HG03066 (cell line): Measurements from ENCODE around the gene COL6A5.
"Not testable (repeated sequence)": the region's sequence is repeated elsewhere in the genome, so short reads cannot be mapped to it uniquely, and the experiment has no call there.

Experiments
- ATAC-seq: cut with Tn5 transposase; IDR thresholded peaks from one replicate; pipeline ENCODE4 v1.9.1; 2021; ENCODE audit warnings: low read depth; ENCODE audit not compliant: unreplicated experiment

Gene COL6A5

GRCh38 chr3:130430266-130430665, 84.8 kb downstream of the COL6A5 start:
- no peak for ATAC-seq

GRCh38 chr3:130432086-130432485, 86.6 kb downstream of the COL6A5 start:
- not testable (repeated sequence) for ATAC-seq

GRCh38 chr3:130433306-130433705, 87.8 kb downstream of the COL6A5 start:
- ATAC-seq, result no peak

DNA sequence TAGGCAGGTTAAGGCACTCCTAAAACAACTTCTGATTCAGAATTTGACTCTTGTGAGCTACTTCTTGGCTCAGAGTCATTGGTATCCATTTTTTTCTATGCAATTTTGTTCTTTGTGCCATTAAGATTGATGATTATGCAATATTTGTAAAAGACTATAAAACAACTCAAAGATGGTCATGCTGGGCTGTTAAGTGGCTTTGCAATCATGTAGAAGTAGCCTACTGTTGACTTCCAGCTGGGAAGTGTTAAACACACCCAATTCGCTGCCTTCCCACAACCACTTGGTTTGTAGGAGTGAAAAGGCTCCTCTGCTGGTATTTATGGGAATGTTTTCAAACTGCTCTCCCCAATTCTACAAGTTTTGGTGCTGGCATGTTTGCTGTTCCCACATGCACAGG, 96.8 kb downstream of the COL6A5 start:
- no peak for ATAC-seq

- not testable (repeated sequence) for ATAC-seq
Measured at GRCh38 chr3:130446840-130447239, 101.4 kb downstream of the COL6A5 start.

- ATAC-seq, result not testable (repeated sequence)
Measured at GRCh38 chr3:130448155-130448554, 102.7 kb downstream of the COL6A5 start.

DNA sequence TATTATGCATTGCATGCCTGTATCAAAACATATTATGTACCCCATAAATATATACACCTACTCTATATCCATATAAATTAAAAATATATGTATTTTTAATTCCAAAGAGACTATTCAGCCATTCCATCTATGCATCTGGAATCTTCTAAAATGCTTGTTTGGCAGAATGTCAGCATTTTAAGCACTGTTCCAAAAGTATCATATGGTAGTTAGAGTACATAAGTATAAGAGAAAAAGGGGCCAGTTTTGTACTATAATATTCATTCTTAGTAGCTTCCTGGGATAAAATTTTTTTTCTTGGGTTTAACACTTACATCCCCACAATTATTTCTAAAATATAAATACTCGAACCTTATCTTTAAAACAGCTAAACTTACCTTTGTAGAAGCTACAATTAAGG, 111.1 kb downstream of the COL6A5 start:
- no peak for ATAC-seq

GRCh38 chr3:130457671-130458070, 112.2 kb downstream of the COL6A5 start:
- no peak for ATAC-seq

GRCh38 chr3:130459944-130460343, 114.5 kb downstream of the COL6A5 start:
- no peak for ATAC-seq

DNA sequence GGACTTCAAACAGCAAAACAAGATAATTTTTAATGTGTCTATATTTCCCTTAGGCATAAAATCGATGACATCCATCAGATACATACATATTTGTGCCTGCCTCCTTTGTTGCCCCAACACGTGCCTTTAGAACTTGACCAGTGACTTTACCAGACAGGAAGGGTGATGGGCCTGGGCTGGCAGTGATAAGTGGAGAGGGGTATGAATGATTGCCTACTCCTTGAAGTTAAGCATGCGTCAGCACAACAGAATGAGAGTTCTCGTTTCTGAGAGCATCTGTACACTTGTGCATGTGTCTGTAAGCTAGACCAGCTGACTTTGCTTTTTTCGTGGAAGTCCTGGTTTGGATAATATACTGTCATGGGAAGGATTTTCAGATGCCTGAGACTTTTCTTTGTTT, 116.6 kb downstream of the COL6A5 start:
- ATAC-seq, result no peak

DNA sequence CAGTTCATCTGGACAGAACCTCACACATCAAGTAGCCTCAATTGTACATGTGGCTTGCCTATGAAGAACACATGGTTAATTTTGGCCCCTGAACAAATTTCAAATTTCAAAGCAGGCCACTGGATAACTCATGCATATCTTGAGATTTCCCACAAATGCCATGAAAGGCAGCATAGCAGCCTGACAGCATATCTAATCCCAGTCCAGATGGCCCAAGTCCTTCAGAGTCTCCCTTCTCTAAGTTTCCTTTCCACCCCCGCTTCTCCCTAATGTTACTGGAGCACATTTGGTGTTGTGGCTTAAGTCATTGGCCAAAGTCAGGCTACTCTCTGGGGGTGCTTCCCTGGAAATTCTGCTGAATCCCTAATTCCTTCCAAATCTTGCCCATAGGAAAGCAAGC, 117.7 kb downstream of the COL6A5 start:
- no peak for ATAC-seq

- no peak for ATAC-seq
Measured at GRCh38 chr3:130465521-130465920, 120.0 kb downstream of the COL6A5 start.

DNA sequence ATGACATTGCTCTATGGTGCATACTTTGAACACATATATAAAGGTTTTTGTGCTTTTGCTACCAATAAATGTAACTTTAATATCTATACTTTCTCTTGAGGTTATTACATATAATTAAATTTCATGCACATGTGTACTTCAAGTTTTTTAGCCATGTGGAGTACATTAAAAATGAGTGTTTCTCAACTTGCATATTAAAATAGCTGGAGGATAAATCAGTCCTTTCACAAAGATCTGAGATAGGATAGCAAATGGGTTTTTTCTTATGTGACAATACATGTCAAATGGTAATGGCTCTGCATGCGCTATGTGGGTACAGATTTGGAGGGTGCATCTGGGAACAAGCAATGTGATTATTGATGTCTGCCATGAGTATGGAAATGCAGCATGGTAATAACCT, 122.8 kb downstream of the COL6A5 start:
- ATAC-seq, result no peak

- ATAC-seq, result no peak
Measured at GRCh38 chr3:130470126-130470525, 124.7 kb downstream of the COL6A5 start.

DNA sequence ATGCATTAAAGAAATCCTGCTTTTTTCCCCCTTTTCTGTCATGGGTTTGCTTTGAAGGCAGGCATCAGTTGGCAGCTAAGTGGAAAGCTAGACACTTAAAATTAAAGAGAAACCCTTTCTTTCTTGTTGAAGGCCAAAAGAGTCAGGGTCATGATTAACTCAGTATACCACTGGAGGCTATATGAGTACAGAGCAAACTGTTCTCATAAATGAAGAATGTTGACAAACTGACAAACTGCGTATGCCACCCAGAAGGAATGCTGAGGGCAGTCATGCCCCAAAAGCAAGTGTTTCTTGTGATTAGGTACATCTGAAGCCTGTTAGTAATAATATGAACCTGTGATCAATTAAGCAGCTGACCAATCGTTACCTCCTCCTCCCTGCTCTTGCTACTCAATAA, 127.9 kb downstream of the COL6A5 start:
- no peak for ATAC-seq

DNA sequence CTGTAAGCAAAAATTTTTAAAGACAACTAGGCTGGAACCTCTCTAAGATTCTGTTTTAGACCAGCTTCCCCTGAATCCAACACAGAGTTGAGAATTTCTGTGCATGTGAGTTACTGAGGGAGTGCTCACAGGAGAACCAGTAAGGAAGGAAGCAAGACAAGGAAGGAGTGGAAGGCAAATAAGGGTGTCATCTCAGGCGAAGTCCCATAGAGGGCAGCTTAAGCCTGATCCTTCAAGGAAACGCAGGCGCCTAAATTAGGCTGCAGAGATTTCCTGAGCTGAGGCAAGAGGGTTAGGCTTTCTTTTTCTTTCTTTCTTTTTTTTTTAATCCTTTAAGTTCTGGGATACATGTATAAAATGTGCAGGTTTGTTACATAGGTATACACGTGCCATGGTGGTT, 135.3 kb downstream of the COL6A5 start:
- no peak for ATAC-seq

GRCh38 chr3:130488288-130488687, 142.8 kb downstream of the COL6A5 start:
- no peak for ATAC-seq

DNA sequence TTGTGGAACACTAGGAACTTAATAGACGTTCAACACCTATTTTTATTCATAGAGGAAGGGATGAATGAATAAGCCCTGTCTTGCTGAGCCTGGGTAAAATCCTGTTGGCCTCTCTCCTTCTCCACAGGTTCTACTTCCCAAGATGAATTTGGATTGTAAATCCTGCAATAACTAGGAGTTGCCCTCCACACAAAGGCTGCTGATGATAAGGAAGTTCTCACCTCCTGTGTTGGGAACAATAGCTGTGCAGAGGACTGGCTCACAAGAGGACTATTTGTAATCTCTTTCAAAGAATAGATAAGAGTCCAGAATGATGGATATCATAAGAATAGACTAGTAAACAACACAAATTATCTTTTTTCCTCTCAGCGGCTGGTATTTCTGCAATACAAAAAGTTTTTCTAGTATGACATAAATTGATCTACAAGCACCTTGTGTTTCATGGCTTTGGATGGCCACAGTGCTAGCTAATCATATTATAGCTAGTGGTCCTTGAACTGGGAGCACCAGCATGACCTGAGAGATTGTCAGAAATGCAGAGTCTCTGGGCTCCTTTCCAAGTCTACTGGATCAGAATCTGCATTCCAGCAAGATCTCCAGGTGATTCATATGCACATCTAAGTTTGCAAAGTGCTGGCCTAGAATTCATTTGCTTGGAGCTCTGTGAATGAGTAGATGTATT, 143.4 kb downstream of the COL6A5 start:
- ATAC-seq, result no peak

DNA sequence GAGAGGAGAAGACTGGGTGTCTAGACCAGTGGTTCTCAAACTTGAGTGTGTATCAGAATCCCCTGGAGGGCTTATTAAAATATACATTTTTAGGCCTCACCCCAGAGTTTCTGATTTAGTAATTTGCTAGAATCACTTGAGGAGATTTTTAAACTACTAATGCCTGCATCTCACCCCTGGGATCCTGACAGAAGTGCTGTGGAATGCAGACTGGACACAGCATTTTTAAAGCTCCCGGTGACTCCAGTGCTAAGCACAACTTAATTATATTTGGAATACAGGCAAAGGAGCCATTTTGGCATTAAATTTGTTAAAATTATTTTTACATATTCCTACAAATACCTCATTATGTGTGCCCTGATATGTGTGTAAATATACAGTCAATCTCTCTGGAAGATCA, 144.8 kb downstream of the COL6A5 start:
- ATAC-seq, result no peak

DNA sequence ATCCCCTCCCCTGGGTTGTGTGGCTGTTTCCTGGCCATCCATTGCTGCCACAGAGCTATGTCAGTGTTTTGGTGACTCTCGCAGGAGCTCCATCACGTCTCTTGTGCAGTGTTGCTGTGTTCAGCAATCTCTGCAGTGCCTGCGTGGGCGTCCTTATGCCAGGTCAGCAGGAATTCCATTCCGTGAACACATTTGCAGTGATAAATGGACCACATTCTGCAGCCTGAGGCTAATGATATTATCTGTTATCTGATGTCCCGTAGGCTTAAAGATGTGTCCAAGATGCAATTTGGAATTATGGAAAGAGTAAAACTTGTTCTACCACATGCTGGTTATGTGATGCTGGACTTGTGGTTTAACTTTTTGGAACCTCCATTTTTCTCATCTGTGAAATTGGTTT, 146.0 kb downstream of the COL6A5 start:
- ATAC-seq, result no peak

- no peak for ATAC-seq
Measured at GRCh38 chr3:130504701-130505100, 159.2 kb downstream of the COL6A5 start.

- no peak for ATAC-seq
Measured at GRCh38 chr3:130506031-130506430, 160.6 kb downstream of the COL6A5 start.

DNA sequence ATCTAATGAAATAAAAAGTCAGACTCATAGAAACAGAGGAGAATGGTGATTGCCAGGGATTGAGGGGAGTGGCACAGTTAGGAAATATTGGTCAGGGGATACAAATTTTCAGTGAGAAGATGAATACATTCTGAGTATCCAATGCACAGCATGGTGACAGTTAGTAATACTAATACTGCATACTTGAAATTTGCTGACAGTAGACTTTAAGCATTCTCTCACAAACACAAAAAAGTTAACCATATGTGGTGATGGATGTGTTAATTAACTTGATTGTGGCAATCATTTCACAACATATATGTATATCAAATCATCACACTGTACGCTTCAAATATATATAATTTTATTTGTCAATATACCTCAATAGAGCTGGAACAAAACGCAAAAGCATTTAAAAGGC, 162.3 kb downstream of the COL6A5 start:
- no peak for ATAC-seq
